IMR-90 (cell line): ENCODE data around the gene GPC6. TPM values are rescaled to one million over a fixed set of nuclear protein-coding genes. Genes with fewer than 3 reads are reported as not detected.

ENCODE experiments used
- ATAC-seq: fragments of 200-7000 bp; cut with Tn5 transposase; 2 replicates; pipeline ENCODE4 v1.9.1; 2020; ENCODE audit warnings: low read depth, mild to moderate bottlenecking, moderate library complexity
- BruUV-seq: library from RNA; stranded (reverse); fragments of 400-500 nt; replicated peaks from 2 replicates; lab custom pipeline; 2021; lab: Mats Ljungman, UMichigan
- CTCF ChIA-PET: fragments of 300-600 bp; formaldehyde crosslinking; extraction: SDS; loops from one replicate; lab custom pipeline; 2021; ENCODE audit warnings: antibody characterized with exemption; lab: Yijun Ruan, JAX
- POLR2A ChIA-PET: fragments of 300-600 bp; sonication (Branson Sonifier 250); formaldehyde crosslinking; loops from one replicate; lab custom pipeline; 2022; ENCODE audit warnings: antibody characterized with exemption; ENCODE audit not compliant: unreplicated experiment; lab: Charles Lee
- DNase-seq: peaks from one replicate; pipeline ENCODE4 v3.0.0; 2013
- H2AFZ ChIP-seq: replicated peaks from 2 replicates; pipeline ENCODE3; 2013; ENCODE audit warnings: low read length, mild to moderate bottlenecking; ENCODE audit not compliant: poor library complexity
- H2AK5ac ChIP-seq: 2 replicates; pipeline ENCODE4 v1.6.1; 2013; ENCODE audit warnings: low read depth, low read length, inconsistent platforms
- H2AK9ac ChIP-seq: replicated peaks from 2 replicates; pipeline ENCODE3; 2013; ENCODE audit warnings: mild to moderate bottlenecking, low read depth, low read length, moderate library complexity; ENCODE audit not compliant: poor library complexity
- H2BK120ac ChIP-seq: 2 replicates; pipeline ENCODE4 v1.6.1; 2013; ENCODE audit warnings: low read depth, low read length, inconsistent platforms
- H2BK15ac ChIP-seq: 3 replicates; pipeline ENCODE4 v1.6.1; 2013; ENCODE audit warnings: low read depth, low read length, inconsistent platforms
- H2BK20ac ChIP-seq: 2 replicates; pipeline ENCODE4 v1.6.1; 2013; ENCODE audit warnings: low read depth, mild to moderate bottlenecking, inconsistent platforms, low read length, moderate library complexity
- H2BK5ac ChIP-seq: 2 replicates; pipeline ENCODE4 v1.6.1; 2013; ENCODE audit warnings: mild to moderate bottlenecking, low read depth, low read length, inconsistent platforms; ENCODE audit not compliant: poor library complexity, severe bottlenecking
- H3K14ac ChIP-seq: replicated peaks from 2 replicates; pipeline ENCODE4 v1.6.1; 2013; ENCODE audit warnings: low read depth, low read length, inconsistent platforms
- H3K18ac ChIP-seq: 2 replicates; pipeline ENCODE4 v1.6.1; 2013; ENCODE audit warnings: low read depth, low read length, control low read depth
- H3K23ac ChIP-seq: 2 replicates; pipeline ENCODE4 v1.6.1; 2013; ENCODE audit warnings: low read depth, low read length, inconsistent platforms
- H3K27ac ChIP-seq: 2 replicates; pipeline ENCODE4 v1.5.1; 2013; ENCODE audit warnings: mild to moderate bottlenecking, control low read depth, low read length; ENCODE audit not compliant: insufficient read depth
- H3K27me3 ChIP-seq: 2 replicates; pipeline ENCODE4 v1.6.1; 2013; ENCODE audit warnings: low read length; ENCODE audit not compliant: control insufficient read depth, insufficient read depth
- H3K36me3 ChIP-seq: 2 replicates; pipeline ENCODE4 v1.6.1; 2013; ENCODE audit warnings: low read length, mixed read lengths; ENCODE audit not compliant: control insufficient read depth, insufficient read depth
- H3K4ac ChIP-seq: 2 replicates; pipeline ENCODE4 v1.6.1; 2013; ENCODE audit warnings: low read depth, low read length, inconsistent platforms
- H3K4me1 ChIP-seq: 2 replicates; pipeline ENCODE4 v1.6.1; 2013; ENCODE audit warnings: low read length, mixed read lengths; ENCODE audit not compliant: control insufficient read depth, insufficient read depth
- H3K4me2 ChIP-seq: 2 replicates; pipeline ENCODE4 v1.6.1; 2013; ENCODE audit warnings: low read depth, mild to moderate bottlenecking, control low read depth, low read length, moderate library complexity
- H3K4me3 ChIP-seq: 2 replicates; pipeline ENCODE4 v1.5.1; 2013; ENCODE audit warnings: low read depth, mild to moderate bottlenecking, control low read depth, low read length, moderate library complexity; ENCODE audit not compliant: insufficient read depth
- H3K56ac ChIP-seq: 2 replicates; pipeline ENCODE4 v1.6.1; 2013; ENCODE audit warnings: low read length, inconsistent platforms; ENCODE audit not compliant: insufficient read depth; ENCODE audit errors: extremely low read depth
- H3K79me1 ChIP-seq, 2 experiments: 2 replicates each; pipeline ENCODE4 v1.6.1; 2013; ENCODE audit warnings: low read length in 2 of 2, inconsistent platforms in 1 of 2, low read depth in 1 of 2
- H3K9ac ChIP-seq: 2 replicates; pipeline ENCODE4 v1.6.1; 2013; ENCODE audit warnings: low read depth, low read length, control low read depth
- H3K9me1 ChIP-seq: 2 replicates; pipeline ENCODE4 v1.6.1; 2013; ENCODE audit warnings: low read length, inconsistent platforms; ENCODE audit not compliant: insufficient read depth
- H3K9me3 ChIP-seq: 2 replicates; pipeline ENCODE4 v1.6.1; 2013; ENCODE audit warnings: low read length; ENCODE audit not compliant: control insufficient read depth, insufficient read depth
- H4K20me1 ChIP-seq: 2 replicates; pipeline ENCODE4 v1.6.1; 2013; ENCODE audit warnings: low read length, inconsistent platforms; ENCODE audit not compliant: insufficient read depth
- H4K5ac ChIP-seq: 2 replicates; pipeline ENCODE4 v1.6.1; 2013; ENCODE audit warnings: mild to moderate bottlenecking, low read depth, low read length, control low read depth
- H4K8ac ChIP-seq, 2 experiments: 2 replicates each; pipeline ENCODE4 v1.6.1; 2013; ENCODE audit warnings: low read depth in 2 of 2, low read length in 2 of 2, control low read depth in 1 of 2, inconsistent platforms in 1 of 2
- H4K91ac ChIP-seq: 2 replicates; pipeline ENCODE4 v1.6.1; 2013; ENCODE audit warnings: low read depth, low read length, inconsistent platforms; ENCODE audit not compliant: insufficient read depth
- BHLHE40 ChIP-seq: fragments of 150-350 bp; IDR thresholded peaks from 2 replicates; pipeline ENCODE4 v1.6.1; 2016; ENCODE audit warnings: mild to moderate bottlenecking, low read depth, low read length
- CEBPB ChIP-seq: IDR thresholded peaks from 2 replicates; pipeline ENCODE4 v1.6.1; 2012; ENCODE audit warnings: low read depth, low read length, improper control_type of control experiment
- CHD1 ChIP-seq: IDR thresholded peaks from 2 replicates; pipeline ENCODE4 v1.6.1; 2012; ENCODE audit warnings: low read depth, low read length, improper control_type of control experiment
- CTCF ChIP-seq: conservative IDR thresholded peaks from 2 replicates; pipeline ENCODE4 v1.5.1; 2012; ENCODE audit warnings: mild to moderate bottlenecking, low read depth, low read length, improper control_type of control experiment
- ELK1 ChIP-seq: fragments of 150-350 bp; IDR thresholded peaks from 2 replicates; pipeline ENCODE4 v1.6.1; 2016; ENCODE audit warnings: low read depth, mild to moderate bottlenecking, low read length, moderate library complexity, borderline replicate concordance
- FOS ChIP-seq: fragments of 150-350 bp; IDR thresholded peaks from 2 replicates; pipeline ENCODE4 v1.6.1; 2016; ENCODE audit warnings: low read depth, low read length
- MAFK ChIP-seq: IDR thresholded peaks from 2 replicates; pipeline ENCODE4 v1.6.1; 2012; ENCODE audit warnings: low read depth, low read length, improper control_type of control experiment
- MAZ ChIP-seq: IDR thresholded peaks from 2 replicates; pipeline ENCODE4 v1.6.1; 2012; ENCODE audit warnings: low read depth, mild to moderate bottlenecking, low read length, improper control_type of control experiment, moderate library complexity, borderline replicate concordance
- MXI1 ChIP-seq: IDR thresholded peaks from 2 replicates; pipeline ENCODE4 v1.6.1; 2012; ENCODE audit warnings: low read depth, mild to moderate bottlenecking, low read length, moderate library complexity, borderline replicate concordance
- NFE2L2 ChIP-seq: fragments of 150-350 bp; IDR thresholded peaks from 2 replicates; pipeline ENCODE4 v1.6.1; 2016; ENCODE audit warnings: low read depth, mild to moderate bottlenecking, low read length
- POLR2A ChIP-seq: IDR thresholded peaks from 2 replicates; pipeline ENCODE4 v1.6.1; 2012; ENCODE audit warnings: mild to moderate bottlenecking, low read depth, low read length
- RAD21 ChIP-seq: IDR thresholded peaks from 2 replicates; pipeline ENCODE4 v1.6.1; 2012; ENCODE audit warnings: low read length, improper control_type of control experiment
- RCOR1 ChIP-seq: IDR thresholded peaks from 2 replicates; pipeline ENCODE4 v1.6.1; 2012; ENCODE audit warnings: mild to moderate bottlenecking, low read length, improper control_type of control experiment; ENCODE audit not compliant: insufficient replicate concordance
- RFX5 ChIP-seq: IDR thresholded peaks from 2 replicates; pipeline ENCODE4 v1.8.0; 2012; ENCODE audit warnings: low read depth, mild to moderate bottlenecking, low read length, moderate library complexity
- SMC3 ChIP-seq: fragments of 150-350 bp; IDR thresholded peaks from 2 replicates; pipeline ENCODE4 v1.6.1; 2016; ENCODE audit warnings: low read depth, mild to moderate bottlenecking, antibody characterized with exemption, low read length, moderate library complexity
- WGBS, 2 experiments: methylation state at CpG; one replicate each; pipeline versions ENCODE4 v1.1.5 to v1.1.7; 2013; ENCODE audit warnings: missing lambda C conversion rate in 2 of 2; ENCODE audit not compliant: insufficient read length in 1 of 2; ENCODE audit errors: extremely low coverage in 2 of 2; 5-methylcytosine and 5-hydroxymethylcytosine counted together
- dilution Hi-C: fragments of 300-500 bp; cut with HindIII; formaldehyde crosslinking; loops from one replicate; pipeline ENCODE4 v1.14.3; 2018; ENCODE audit warnings: low sequenced_read_pairs; ENCODE audit not compliant: unreplicated experiment
- in situ Hi-C: fragments of 300-500 bp; cut with MboI; formaldehyde crosslinking; loops from 3 replicates; pipeline ENCODE4 v1.14.3; 2019; ENCODE audit warnings: low sequenced_read_pairs, inconsistent platforms, mixed read lengths
- intact Hi-C: fragments of 100-400 bp; cut with micrococcal nuclease; formaldehyde crosslinking; loops from 2 replicates; pipeline ENCODE4 v1.10.0; 2022
- polyA plus RNA-seq, 3 experiments: library from polyadenylated mRNA; depleted of rRNA; stranded (reverse); fragments of >200 nt; gene quantifications; 2 replicates each; pipeline ENCODE4 v1.2.3, GENCODE V29; 2012; ENCODE audit warnings: low replicate concordance in 1 of 3
- total RNA-seq: library from RNA; depleted of rRNA; stranded (reverse); fragments of >200 nt; gene quantifications from 2 replicates; pipeline ENCODE4 v1.2.3, GENCODE V29; 2012
- TF ChIP-seq, protein P1 (sequence below): fragments of 150-350 bp; IDR thresholded peaks from 2 replicates; pipeline ENCODE4 v1.6.1; 2017; ENCODE audit warnings: mild to moderate bottlenecking, antibody characterized with exemption, low read length, low read depth

GPC6 gene
- total and polyA plus RNA-seq, 2 of the 4 experiments (the other 2 are of a cell fraction): 14.9 to 39.4 TPM

DNA sequence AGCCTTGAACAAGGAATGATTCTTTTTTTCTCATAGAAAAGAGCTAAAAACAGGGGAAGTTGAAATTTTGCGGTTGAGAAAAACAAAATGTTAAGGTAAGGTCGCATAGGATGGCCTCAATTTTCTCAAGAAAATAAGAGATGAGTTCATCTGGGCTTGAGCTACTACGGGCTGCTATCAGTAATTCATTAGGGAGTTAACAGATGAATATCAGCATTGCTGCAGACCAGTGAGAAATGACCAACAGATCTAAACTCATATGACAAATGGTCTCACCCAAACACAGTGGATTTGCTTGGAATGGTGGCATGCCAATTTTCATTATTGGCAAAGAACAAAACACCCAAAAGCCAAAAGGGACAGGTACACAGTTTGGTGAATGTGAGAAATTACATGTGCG, 56.6 kb downstream of the GPC6 start:
- Histone ChIP-seq H3K79me1 (peaks cover 0 to under 1% of the 10 kb centered on the region in 2 experiments; a peak in 1 of 4 replicates), H4K91ac (no peak overlapping the region), H3K56ac (no peak overlapping the region), H3K4ac (no peak overlapping the region), H3K9me3 (no peaks in the 10 kb centered on the region), H4K5ac (no peak overlapping the region), H4K20me1 (no peaks in the 10 kb centered on the region), H2BK120ac (no peak overlapping the region), H3K4me1 (no peaks in the 10 kb centered on the region), H3K27ac (no peak overlapping the region), H3K23ac (no peak overlapping the region), H3K27me3 (no peaks in the 10 kb centered on the region), H2AK9ac (no peak overlapping the region), H2BK5ac (no peak overlapping the region), H3K36me3 (no peaks in the 10 kb centered on the region), H2BK20ac (no peak overlapping the region), H3K14ac (no peak overlapping the region), H3K9me1 (peaks cover 2% of the 10 kb centered on the region; the same call in 1 of the 2 replicates), H2AK5ac (no peak overlapping the region), H3K4me2 (no peak overlapping the region), H3K18ac (no peak overlapping the region), H2BK15ac (no peak overlapping the region), H4K8ac (no peak overlapping the region), H3K9ac (no peak overlapping the region), H3K4me3 (no peak overlapping the region), H2AFZ (no peak overlapping the region)
- ChIA-PET POLR2A (no interaction called here), CTCF (no interaction called here)
- intact Hi-C loops (no loop called here), in situ Hi-C loops (no loop called here), dilution Hi-C loops (no loop called here)
- no CpG with 5 or more reads among the region's 4 CpGs for WGBS, 2 experiments
- DNase-seq (no peak), ATAC-seq (no peak)
- no peak for TF ChIP-seq CEBPB
- TF ChIP-seq FOS: no peak
- no peak for TF ChIP-seq MXI1
- no peak for TF ChIP-seq RAD21
- no peak for TF ChIP-seq CHD1
- no peak for TF ChIP-seq MAZ
- no peak for TF ChIP-seq RCOR1
- no peak for TF ChIP-seq ELK1
- TF ChIP-seq MAFK: no peak
- no peak for TF ChIP-seq BHLHE40
- TF ChIP-seq CTCF: no peak
- TF ChIP-seq NFE2L2: no peak
- TF ChIP-seq POLR2A: no peak
- TF ChIP-seq RFX5: no peak
- TF ChIP-seq, protein P1, sequence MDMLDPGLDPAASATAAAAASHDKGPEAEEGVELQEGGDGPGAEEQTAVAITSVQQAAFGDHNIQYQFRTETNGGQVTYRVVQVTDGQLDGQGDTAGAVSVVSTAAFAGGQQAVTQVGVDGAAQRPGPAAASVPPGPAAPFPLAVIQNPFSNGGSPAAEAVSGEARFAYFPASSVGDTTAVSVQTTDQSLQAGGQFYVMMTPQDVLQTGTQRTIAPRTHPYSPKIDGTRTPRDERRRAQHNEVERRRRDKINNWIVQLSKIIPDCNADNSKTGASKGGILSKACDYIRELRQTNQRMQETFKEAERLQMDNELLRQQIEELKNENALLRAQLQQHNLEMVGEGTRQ: no peak
- no peak for TF ChIP-seq SMC3
- BruUV-seq: no TSS peak
